Gastroesophageal sphincter (tissue), 4 donors: ENCODE results near the gene MED12. TPM values are rescaled to one million over a fixed set of nuclear protein-coding genes. Genes with fewer than 3 reads are reported as not detected.

Experiments used
- ATAC-seq: fragments of 150-250 bp; one replicate; pipeline ENCODE4 v1.9.1; 2016; ENCODE audit warnings: mild to moderate bottlenecking, moderate library complexity
- H3K27ac ChIP-seq, 4 donors: fragments of 200-600 bp; sonication (generic) in 3 of 4; 1 replicate in 3 of 4; 2 replicates in 1 of 4; pipeline ENCODE4 v1.5.1; 2016 to 2019
- H3K27me3 ChIP-seq: fragments of 200-600 bp; sonication (generic); one replicate; pipeline ENCODE4 v1.5.1; 2019
- H3K36me3 ChIP-seq, 2 donors: fragments of 200-600 bp; sonication (generic); one replicate each; pipeline ENCODE4 v1.5.1; 2019; ENCODE audit warnings: control low read depth in 1 of 2
- H3K4me1 ChIP-seq, 3 donors: fragments of 200-600 bp; sonication (generic); 1 replicate in 2 of 3; 2 replicates in 1 of 3; pipeline ENCODE4 v1.5.1; 2016 to 2019; ENCODE audit warnings: control low read depth in 2 of 3
- H3K4me3 ChIP-seq, 2 donors: fragments of 200-600 bp; sonication (generic); one replicate each; pipeline ENCODE4 v1.5.1; 2019; ENCODE audit warnings: mild to moderate bottlenecking in 1 of 2, moderate library complexity in 1 of 2
- H3K9me3 ChIP-seq, 3 donors: fragments of 200-600 bp; sonication (generic); one replicate each; pipeline ENCODE4 v1.5.1; 2017 to 2019; ENCODE audit warnings: control low read depth in 2 of 3
- CTCF ChIP-seq, 4 experiments: fragments of 200-600 bp in 2 of 4; fragments of 450-650 bp in 2 of 4; sonication (generic) in 1 of 4; IDR thresholded peaks; one replicate each; pipeline ENCODE4 v1.5.1; 2017 to 2019; ENCODE audit warnings: antibody characterized with exemption in 4 of 4, mild to moderate bottlenecking in 2 of 4, moderate library complexity in 2 of 4
- EP300 ChIP-seq: sonication (generic); formaldehyde crosslinking; IDR thresholded peaks from one replicate; pipeline ENCODE4 v1.6.1; 2017; ENCODE audit warnings: antibody characterized with exemption, mild to moderate bottlenecking
- POLR2A ChIP-seq, 2 donors: fragments of 450-650 bp; IDR thresholded peaks; one replicate each; pipeline ENCODE4 v1.6.1; 2017; ENCODE audit warnings: antibody characterized with exemption in 2 of 2, mild to moderate bottlenecking in 2 of 2, moderate library complexity in 1 of 2
- POLR2AphosphoS5 ChIP-seq: sonication (generic); formaldehyde crosslinking; IDR thresholded peaks from one replicate; pipeline ENCODE4 v1.6.1; 2017; ENCODE audit warnings: antibody characterized with exemption
- WGBS, 2 donors: methylation state at CpG; one replicate each; pipeline ENCODE4 v1.1.5; 2018; ENCODE audit warnings: low coverage in 1 of 2; 5-methylcytosine and 5-hydroxymethylcytosine counted together
- total RNA-seq, 4 donors: library from RNA; depleted of rRNA; stranded (reverse); fragments of >200 nt; gene quantifications; one replicate each; pipeline ENCODE4 v1.1.0, GENCODE V29; 2016

MED12 gene
- total RNA-seq, 4 donors from 2014 or later, result 19.7 to 30.2 (median 26.2) TPM

GRCh38 chrX:71111921-71112431, 6.4 kb upstream of the MED12 start:
- Histone ChIP-seq H3K9me3 (no peaks in the 10 kb centered on the region), H3K27me3 (no peaks in the 10 kb centered on the region), H3K4me3 (no peak overlapping the region), H3K4me1 (no peaks in the 10 kb centered on the region), H3K36me3 (no peaks in the 10 kb centered on the region), H3K27ac (no peak overlapping the region)
- no peak for ATAC-seq
- TF ChIP-seq POLR2A (IDR thresholded peaks at IDR 0.05) (no peak), CTCF (IDR thresholded peaks at IDR 0.05) (no peak), POLR2AphosphoS5 (no peak), EP300 (no peak)
- WGBS, 2 donors, result 68 to 73% methylated on average over 4 to 5 of the region's 5 CpGs

- Histone ChIP-seq H3K4me1 (peaks cover 0 to 20% (median 2%) of the 10 kb centered on the region in 3 donors), H3K27me3 (no peaks in the 10 kb centered on the region), H3K36me3 (peaks cover 0 to 25% of the 10 kb centered on the region in 2 donors), H3K4me3 (no peak overlapping the region), H3K27ac (no peak overlapping the region), H3K9me3 (no peaks in the 10 kb centered on the region)
- ATAC-seq, result no peak
- 50 to 100% methylated on average over 1 to 3 of the region's 10 CpGs for WGBS, 2 donors
- TF ChIP-seq POLR2A (IDR thresholded peaks at IDR 0.05) (no peak), EP300 (no peak), CTCF (IDR thresholded peaks at IDR 0.05) (no peak), POLR2AphosphoS5 (no peak)
Measured at GRCh38 chrX:71117358-71117757, 1.0 kb upstream of the MED12 start.

GRCh38 chrX:71118985-71119535, 664 bp downstream of the MED12 start:
- H3K27ac ChIP-seq, result peak overlapping the region; percentile 48 to 84 (median 81)
- no peaks in the 10 kb centered on the region for H3K27me3 ChIP-seq
- no peak for ATAC-seq
- H3K36me3 ChIP-seq, result peaks cover 0 to 42% of the 10 kb centered on the region in 2 donors
- H3K4me1 ChIP-seq, result peaks cover 0 to 20% (median 2%) of the 10 kb centered on the region in 3 donors
- H3K9me3 ChIP-seq, result no peaks in the 10 kb centered on the region
- no peak for TF ChIP-seq CTCF (IDR thresholded peaks at IDR 0.05)
- no peak for TF ChIP-seq POLR2A (IDR thresholded peaks at IDR 0.05)
- TF ChIP-seq POLR2AphosphoS5, result no peak
- peak overlapping the region; percentile 58 to 67 for H3K4me3 ChIP-seq
- 0 to 29% methylated on average over 3 to 9 of the region's 17 CpGs for WGBS, 2 donors

GRCh38 chrX:71128166-71128833, 9.9 kb downstream of the MED12 start:
- 70 to 77% methylated on average over 3 of the region's 12 CpGs for WGBS, 2 donors
- no peak for TF ChIP-seq CTCF (IDR thresholded peaks at IDR 0.05)
- no peak for TF ChIP-seq EP300
- no peak for TF ChIP-seq POLR2A (IDR thresholded peaks at IDR 0.05)
- no peak for TF ChIP-seq POLR2AphosphoS5
- Histone ChIP-seq H3K4me1 (peaks cover 0 to 6% (median 0%) of the 10 kb centered on the region in 3 donors), H3K36me3 (peaks cover 0 to 100% of the 10 kb centered on the region in 2 donors), H3K4me3 (no peak overlapping the region), H3K27ac (no peak overlapping the region), H3K27me3 (no peaks in the 10 kb centered on the region), H3K9me3 (no peaks in the 10 kb centered on the region)
- no peak for ATAC-seq
